Activated T-helper 17 cell treated with anti-CD3 and anti-CD28 coated beads, Interleukin-2, amount 50 U/mL, for 72 hours (primary cell): ENCODE results near the gene UNC5CL. TPM values are rescaled to one million over a fixed set of nuclear protein-coding genes. Genes with fewer than 3 reads are reported as not detected.
"Not testable (repeated sequence)": the region's sequence is repeated elsewhere in the genome, so short reads cannot be mapped to it uniquely, and the experiment has no call there.

Experiments
- ATAC-seq: fragments of 150-1000 bp; cut with Tn5 transposase; replicated peaks from 2 replicates; pipeline ENCODE4 v1.10.0; 2021; ENCODE audit warnings: mild to moderate bottlenecking, moderate library complexity
- H3K27ac Mint-ChIP-seq: one replicate; pipeline ENCODE4 v1.8.0; 2022; ENCODE audit warnings: mixed read lengths
- H3K27me3 Mint-ChIP-seq: one replicate; pipeline ENCODE4 v1.8.0; 2022; ENCODE audit warnings: mixed read lengths
- H3K36me3 Mint-ChIP-seq: one replicate; pipeline ENCODE4 v1.8.0; 2022; ENCODE audit warnings: low read depth, mild to moderate bottlenecking, mixed read lengths
- H3K4me1 Mint-ChIP-seq: one replicate; pipeline ENCODE4 v1.8.0; 2022; ENCODE audit warnings: mixed read lengths
- H3K4me3 Mint-ChIP-seq: one replicate; pipeline ENCODE4 v1.8.0; 2022; ENCODE audit warnings: mild to moderate bottlenecking, mixed read lengths
- H3K9me3 Mint-ChIP-seq: one replicate; pipeline ENCODE4 v1.8.0; 2022; ENCODE audit warnings: mixed read lengths
- total RNA-seq, 2 donors: library from RNA; stranded (reverse); gene quantifications; one replicate each; pipeline ENCODE4 v1.2.3, GENCODE V29; 2022

UNC5CL gene
- total RNA-seq, 2 donors from 2014 or later, result 2.9 to 6.7 TPM

DNA sequence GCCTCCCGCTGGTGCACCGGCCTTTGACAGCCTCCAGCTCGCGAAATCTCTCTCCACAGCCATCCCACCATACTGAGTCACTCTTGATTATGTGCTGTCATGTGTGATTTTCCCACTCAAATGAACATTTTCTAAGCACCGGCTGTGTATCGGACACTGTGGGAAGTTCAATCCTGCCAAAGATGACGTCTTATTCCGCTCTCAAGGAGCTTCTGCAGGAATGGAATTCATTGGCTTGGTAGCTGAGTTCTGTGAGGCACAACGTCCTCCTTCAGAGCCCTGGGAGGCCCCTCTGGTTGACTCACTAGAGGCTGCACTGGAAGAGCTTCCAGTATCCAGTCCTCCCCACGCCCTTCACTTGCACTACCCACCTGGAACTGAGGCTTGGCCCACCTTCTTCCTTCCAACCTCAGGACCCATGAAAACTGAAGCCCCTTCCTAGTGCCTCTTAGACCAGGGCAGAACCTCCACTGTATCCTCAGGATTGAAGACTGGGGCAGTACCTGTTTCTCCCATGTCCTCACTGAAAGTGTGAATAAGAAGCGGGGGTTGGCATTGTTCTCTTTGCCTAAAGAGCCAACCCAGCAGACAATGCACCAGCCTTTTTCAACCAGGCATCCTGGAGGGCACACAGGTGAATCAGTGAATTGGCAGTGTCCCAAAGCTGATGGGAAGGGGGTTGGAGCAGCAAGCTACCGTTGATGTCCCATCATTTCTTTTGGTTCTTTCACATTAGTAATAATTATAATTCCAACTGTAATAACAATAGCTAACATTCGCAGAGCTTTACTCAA, 1.7 kb downstream of the UNC5CL start:
- H3K4me1 Mint-ChIP-seq, result no peaks in the 10 kb centered on the region
- no peaks in the 10 kb centered on the region for H3K9me3 Mint-ChIP-seq
- ATAC-seq, result no peak
- H3K27me3 Mint-ChIP-seq, result no peaks in the 10 kb centered on the region
- H3K4me3 Mint-ChIP-seq, result no peak overlapping the region
- no peaks in the 10 kb centered on the region for H3K36me3 Mint-ChIP-seq
- H3K27ac Mint-ChIP-seq, result no peak overlapping the region

GRCh38 chr6:41036601-41037000, 2.4 kb downstream of the UNC5CL start:
- H3K9me3 Mint-ChIP-seq, result no peaks in the 10 kb centered on the region

GRCh38 chr6:41036186-41036585, 2.8 kb downstream of the UNC5CL start:
- Mint-ChIP-seq H3K9me3 (no peaks in the 10 kb centered on the region), H3K4me3 (no peak overlapping the region), H3K27me3 (no peaks in the 10 kb centered on the region), H3K36me3 (no peaks in the 10 kb centered on the region), H3K27ac (no peak overlapping the region), H3K4me1 (no peaks in the 10 kb centered on the region)
- no peak for ATAC-seq

More at GRCh38 chr6:41036601-41037000, 2.4 kb downstream of the UNC5CL start:
- H3K27ac Mint-ChIP-seq, result no peak overlapping the region
- ATAC-seq, result no peak
- no peaks in the 10 kb centered on the region for H3K27me3 Mint-ChIP-seq
- no peaks in the 10 kb centered on the region for H3K4me1 Mint-ChIP-seq
- H3K36me3 Mint-ChIP-seq, result no peaks in the 10 kb centered on the region
- no peak overlapping the region for H3K4me3 Mint-ChIP-seq

DNA sequence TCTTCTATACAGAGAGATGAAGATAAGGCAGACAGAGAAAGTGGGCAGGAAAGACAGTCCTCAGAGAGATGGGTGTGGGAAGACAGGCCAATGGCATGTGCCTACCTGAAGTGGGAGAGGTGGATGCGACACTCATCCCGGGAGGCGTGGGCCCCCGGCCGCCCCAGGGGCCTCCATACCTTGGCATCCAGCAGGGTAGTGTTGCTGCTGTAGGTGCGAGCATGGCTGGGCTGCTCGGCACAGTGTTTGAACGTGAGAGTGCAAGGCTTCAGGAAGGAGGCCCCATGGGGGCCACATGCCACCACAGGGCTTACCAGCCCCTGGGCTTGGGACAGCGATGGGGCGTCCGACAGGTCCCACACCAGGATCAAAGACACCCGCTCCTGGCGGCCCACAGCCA, 5.2 kb downstream of the UNC5CL start:
- peaks cover 6% of the 10 kb centered on the region for H3K4me1 Mint-ChIP-seq
- no peak overlapping the region for H3K27ac Mint-ChIP-seq
- H3K36me3 Mint-ChIP-seq, result no peaks in the 10 kb centered on the region
- no peaks in the 10 kb centered on the region for H3K9me3 Mint-ChIP-seq
- no peak overlapping the region for H3K4me3 Mint-ChIP-seq
- H3K27me3 Mint-ChIP-seq, result no peaks in the 10 kb centered on the region
- no peak for ATAC-seq

GRCh38 chr6:41032830-41033229, 6.2 kb downstream of the UNC5CL start:
- peaks cover 9% of the 10 kb centered on the region for H3K4me1 Mint-ChIP-seq
- ATAC-seq, result no peak
- no peaks in the 10 kb centered on the region for H3K27me3 Mint-ChIP-seq
- H3K4me3 Mint-ChIP-seq, result no peak overlapping the region
- H3K36me3 Mint-ChIP-seq, result no peaks in the 10 kb centered on the region
- peak overlapping the region; percentile 14 for H3K27ac Mint-ChIP-seq
- no peaks in the 10 kb centered on the region for H3K9me3 Mint-ChIP-seq

DNA sequence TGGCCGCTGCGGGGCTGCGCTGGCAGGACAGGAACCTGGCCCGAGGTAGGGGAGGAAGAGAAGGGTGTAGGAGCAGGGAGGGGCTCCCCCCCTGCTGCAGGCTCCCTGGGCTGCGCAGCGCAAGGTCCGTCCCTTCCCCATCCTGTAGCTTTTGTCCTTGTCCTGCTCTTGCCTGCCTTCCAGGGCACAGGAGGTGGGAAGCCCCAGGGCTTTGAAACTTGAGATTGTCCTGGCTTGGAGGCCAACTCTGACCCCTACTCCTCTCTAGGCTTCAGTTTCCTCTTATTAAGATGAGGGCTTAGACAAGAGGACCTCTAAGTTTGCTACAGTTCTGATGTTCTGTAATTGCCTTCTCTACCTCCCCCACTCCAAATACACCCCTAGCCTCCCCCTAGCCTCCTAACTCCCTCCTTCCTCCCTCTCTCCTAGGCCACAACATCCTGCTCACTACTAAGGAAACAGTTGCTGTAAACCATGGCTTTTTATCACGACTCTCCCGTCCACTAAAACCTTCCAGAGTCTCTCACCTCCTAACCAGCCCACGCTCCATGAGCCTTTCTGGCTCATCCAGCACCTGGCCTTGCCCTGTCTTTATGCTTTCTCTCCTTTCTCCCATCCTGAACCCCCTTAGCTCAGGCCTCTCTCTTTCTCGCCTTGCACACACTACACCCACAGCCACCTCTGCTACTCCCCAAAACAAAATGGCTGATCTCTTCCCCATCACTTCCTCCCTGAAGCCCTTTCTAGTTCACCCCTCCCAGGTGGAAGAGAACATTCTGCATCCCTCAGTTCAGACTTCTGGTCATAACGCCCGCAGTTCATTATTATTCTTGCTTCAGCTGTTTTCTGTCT, 10.2 kb downstream of the UNC5CL start:
- H3K9me3 Mint-ChIP-seq, result no peaks in the 10 kb centered on the region
- ATAC-seq, result peak; percentile 63

DNA sequence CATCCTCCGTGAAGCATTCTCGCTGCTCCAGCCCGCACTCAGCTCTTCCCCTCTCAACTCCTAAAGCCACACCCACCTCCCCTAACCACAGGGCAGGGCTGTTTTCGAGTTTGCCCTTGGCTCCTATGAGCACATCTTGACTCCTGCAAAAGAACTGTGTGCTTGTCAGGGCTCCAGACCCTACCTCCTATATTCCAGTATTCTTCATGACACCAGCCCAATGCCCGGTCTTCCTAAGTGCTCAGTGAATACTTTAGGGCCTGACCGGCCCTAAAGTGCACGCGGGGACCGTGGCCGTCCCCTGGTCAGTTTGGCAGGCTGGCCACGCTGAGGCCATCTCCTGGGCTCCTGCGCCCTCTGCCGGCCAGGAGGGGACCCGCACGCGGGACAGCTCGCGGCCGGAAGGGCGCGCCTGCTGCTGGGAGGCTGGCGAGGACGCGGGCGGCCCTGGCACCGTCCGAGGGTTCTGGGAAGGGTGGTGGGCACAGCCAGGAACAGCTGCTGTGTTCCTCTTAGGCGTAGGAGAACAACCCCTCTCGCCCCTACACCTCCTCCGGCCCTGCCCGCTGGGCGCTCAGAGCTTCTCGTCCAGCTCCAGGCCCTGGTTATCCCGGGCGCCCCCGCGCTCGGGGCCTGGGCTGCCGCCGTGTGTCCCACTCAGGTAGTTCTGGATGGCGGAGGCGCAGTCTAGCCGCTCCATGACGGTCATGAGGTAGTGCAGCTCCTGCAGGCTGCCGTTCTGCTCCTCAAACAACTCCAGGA, 11.0 kb downstream of the UNC5CL start:
- H3K4me3 Mint-ChIP-seq, result peak overlapping the region; percentile 81
- H3K36me3 Mint-ChIP-seq, result no peaks in the 10 kb centered on the region
- peaks cover 18% of the 10 kb centered on the region for H3K4me1 Mint-ChIP-seq
- H3K27me3 Mint-ChIP-seq, result no peaks in the 10 kb centered on the region
- peak overlapping the region; percentile 59 for H3K27ac Mint-ChIP-seq
- H3K9me3 Mint-ChIP-seq, result no peaks in the 10 kb centered on the region
- ATAC-seq, result peak; percentile 89

More for the DNA sequence above, 10.2 kb downstream of the UNC5CL start:
- Mint-ChIP-seq H3K27ac (peak overlapping the region; percentile 59), H3K4me3 (peak overlapping the region; percentile 81), H3K36me3 (no peaks in the 10 kb centered on the region), H3K27me3 (no peaks in the 10 kb centered on the region), H3K4me1 (peaks cover 18% of the 10 kb centered on the region)

GRCh38 chr6:41027241-41027640, 11.8 kb downstream of the UNC5CL start:
- Mint-ChIP-seq H3K27me3 (no peaks in the 10 kb centered on the region), H3K9me3 (no peaks in the 10 kb centered on the region), H3K36me3 (no peaks in the 10 kb centered on the region), H3K27ac (peak overlapping the region; percentile 59), H3K4me3 (peak overlapping the region; percentile 81), H3K4me1 (peaks cover 18% of the 10 kb centered on the region)
- no peak for ATAC-seq

DNA sequence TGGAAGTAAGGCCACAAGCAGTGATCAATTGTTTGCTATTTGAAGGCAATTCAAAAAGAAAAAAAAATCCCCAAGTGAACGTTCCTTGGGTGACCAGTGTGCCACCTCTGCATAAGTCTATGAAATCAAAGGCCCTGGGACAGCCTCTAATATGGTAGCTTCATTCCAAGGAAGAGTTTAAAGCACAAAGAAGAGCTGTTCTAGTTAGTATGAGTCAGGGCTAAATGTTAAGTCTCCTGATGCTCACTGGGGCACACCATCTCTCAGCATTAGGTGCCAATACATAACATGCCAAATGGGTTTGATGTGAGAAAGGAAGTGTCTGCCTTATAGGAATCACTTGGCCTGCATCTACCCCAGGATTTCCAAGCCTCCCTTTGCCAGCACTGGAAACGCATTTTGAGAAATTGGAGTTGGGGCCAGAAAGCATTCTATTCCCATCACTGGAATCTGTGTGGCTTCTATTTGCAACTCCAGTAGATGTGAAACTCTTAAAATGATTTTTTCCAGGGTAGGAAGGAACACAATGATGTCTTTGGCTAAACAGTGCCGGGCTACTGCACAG, 13.0 kb downstream of the UNC5CL start:
- ATAC-seq, result no peak
- Mint-ChIP-seq H3K36me3 (no peaks in the 10 kb centered on the region), H3K27ac (no peak overlapping the region), H3K4me3 (no peak overlapping the region), H3K27me3 (no peaks in the 10 kb centered on the region), H3K9me3 (no peaks in the 10 kb centered on the region), H3K4me1 (peaks cover 18% of the 10 kb centered on the region)

- H3K4me3 Mint-ChIP-seq, result no peak overlapping the region
- H3K36me3 Mint-ChIP-seq, result no peaks in the 10 kb centered on the region
- no peak overlapping the region for H3K27ac Mint-ChIP-seq
- H3K4me1 Mint-ChIP-seq, result peaks cover 11% of the 10 kb centered on the region
- H3K27me3 Mint-ChIP-seq, result no peaks in the 10 kb centered on the region
- no peak for ATAC-seq
- no peaks in the 10 kb centered on the region for H3K9me3 Mint-ChIP-seq
These were observed 15.9 kb downstream of the UNC5CL start for GRCh38 chr6:41023114-41023513.

GRCh38 chr6:41022294-41022693, 16.7 kb downstream of the UNC5CL start:
- Mint-ChIP-seq H3K27ac (no peak overlapping the region), H3K36me3 (no peaks in the 10 kb centered on the region), H3K9me3 (no peaks in the 10 kb centered on the region), H3K4me3 (no peak overlapping the region), H3K27me3 (no peaks in the 10 kb centered on the region), H3K4me1 (peaks cover 4% of the 10 kb centered on the region)
- ATAC-seq, result no peak

DNA sequence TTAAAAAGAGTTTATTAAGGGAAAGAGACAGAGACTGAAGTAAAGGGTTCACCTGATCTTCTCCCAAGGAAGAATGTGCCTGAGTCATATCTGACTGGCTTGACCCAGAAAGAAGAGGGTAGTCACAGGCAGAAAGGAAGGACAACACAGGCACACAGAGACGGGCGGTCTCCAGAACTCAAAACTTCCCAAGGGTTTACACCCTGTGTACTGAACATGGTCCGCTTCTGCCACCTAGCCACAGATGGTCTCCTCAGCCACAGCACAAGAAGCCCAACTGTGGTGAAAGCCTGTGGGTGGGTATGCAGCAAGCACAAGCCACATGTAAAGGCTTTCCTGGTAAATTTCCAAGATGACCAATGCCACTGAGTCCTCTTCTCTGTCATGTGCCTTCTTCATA, 17.2 kb downstream of the UNC5CL start:
- no peaks in the 10 kb centered on the region for H3K4me1 Mint-ChIP-seq
- H3K36me3 Mint-ChIP-seq, result no peaks in the 10 kb centered on the region
- no peak overlapping the region for H3K4me3 Mint-ChIP-seq
- no peak for ATAC-seq
- no peaks in the 10 kb centered on the region for H3K9me3 Mint-ChIP-seq
- H3K27ac Mint-ChIP-seq, result no peak overlapping the region
- no peaks in the 10 kb centered on the region for H3K27me3 Mint-ChIP-seq

GRCh38 chr6:41017663-41018062, 21.4 kb downstream of the UNC5CL start:
- Mint-ChIP-seq H3K27ac (no peak overlapping the region), H3K4me1 (no peaks in the 10 kb centered on the region), H3K27me3 (peaks cover 5% of the 10 kb centered on the region), H3K9me3 (no peaks in the 10 kb centered on the region), H3K36me3 (no peaks in the 10 kb centered on the region), H3K4me3 (no peak overlapping the region)
- no peak for ATAC-seq

DNA sequence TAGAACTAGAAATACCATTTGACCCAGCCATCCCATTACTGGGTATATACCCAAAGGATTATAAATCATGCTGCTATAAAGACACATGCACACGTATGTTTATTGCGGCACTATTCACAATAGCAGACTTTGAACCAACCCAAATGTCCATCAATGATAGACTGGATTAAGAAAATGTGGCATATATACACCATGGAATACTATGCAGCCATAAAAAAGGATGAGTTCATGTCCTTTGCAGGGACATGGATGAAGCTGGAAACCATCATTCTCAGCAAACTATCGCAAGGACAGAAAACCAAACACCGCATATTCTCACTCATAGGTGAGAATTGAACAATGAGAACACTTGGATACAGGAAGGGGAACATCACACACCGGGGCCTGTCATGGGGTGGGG, 23.2 kb downstream of the UNC5CL start:
- not testable (repeated sequence) for H3K27ac Mint-ChIP-seq, H3K27me3 Mint-ChIP-seq, ATAC-seq, H3K4me1 Mint-ChIP-seq, H3K9me3 Mint-ChIP-seq, H3K36me3 Mint-ChIP-seq, H3K4me3 Mint-ChIP-seq
